A549 (cell line): ENCODE data around the gene ANO6. TPM values are rescaled to one million over a fixed set of nuclear protein-coding genes. Genes with fewer than 3 reads are reported as not detected.

Source experiments
- ATAC-seq, 2 experiments: fragments of 200-7000 bp in 1 of 2; fragments of >200 bp in 1 of 2; cut with Nextera tagmentation in 1 of 2; cut with Tn5 transposase in 1 of 2; 3 replicates each; pipeline versions ENCODE4 v1.8.0 to v1.9.1; 2018 to 2020; ENCODE audit warnings: mild to moderate bottlenecking in 1 of 2, moderate library complexity in 1 of 2
- CTCF ChIA-PET: fragments of 300-600 bp; sonication (Branson Sonifier 250); formaldehyde crosslinking; extraction: SDS; loops from one replicate; lab custom pipeline; 2021; ENCODE audit warnings: antibody characterized with exemption, inconsistent platforms; lab: Yijun Ruan, JAX
- POLR2A ChIA-PET: fragments of 350-600 bp; formaldehyde crosslinking; extraction: SDS; loops from one replicate; lab custom pipeline; 2021; ENCODE audit warnings: antibody characterized with exemption, inconsistent platforms; lab: Yijun Ruan, JAX
- DNase-seq, 2 experiments: peaks; one replicate each; pipeline versions ENCODE4 v3.0.0 to v3.0.0-alpha.2; 2011 to 2016; ENCODE audit warnings: low read depth in 1 of 2, low spot score in 1 of 2
- FAIRE-seq: peaks from 2 replicates; lab custom pipeline; 2011; peaks lifted over from hg19 to GRCh38; lab: Jason Lieb, UNC
- H3K27ac ChIP-seq, 2 experiments: fragments of >200 bp; sonication (Bioruptor Twin); formaldehyde crosslinking; 3 replicates each; pipeline ENCODE4 v1.5.1; 2016 to 2017
- H3K4me1 ChIP-seq: fragments of >200 bp; sonication (Bioruptor Twin); formaldehyde crosslinking; 3 replicates; pipeline ENCODE4 v1.6.1; 2016
- H3K4me2 ChIP-seq: fragments of >200 bp; sonication (Bioruptor Twin); formaldehyde crosslinking; 3 replicates; pipeline ENCODE4 v1.6.1; 2016
- H3K4me3 ChIP-seq: fragments of >200 bp; sonication (Bioruptor Twin); formaldehyde crosslinking; 3 replicates; pipeline ENCODE4 v1.5.1; 2016
- H3K9me3 ChIP-seq: fragments of >200 bp; sonication (Bioruptor Twin); formaldehyde crosslinking; 3 replicates; pipeline ENCODE4 v1.6.1; 2016
- BHLHE40 ChIP-seq: IDR thresholded peaks from 2 replicates; pipeline ENCODE4 v1.6.1; 2012; ENCODE audit warnings: low read depth, low read length, inconsistent platforms
- CBX2 ChIP-seq: fragments of 200-600 bp; sonication (generic); IDR thresholded peaks from 2 replicates; pipeline ENCODE4 v1.6.1; 2016; ENCODE audit warnings: low read depth, mild to moderate bottlenecking, borderline replicate concordance
- CEBPB ChIP-seq, 2 experiments: fragments of >200 bp in 1 of 2; sonication (Bioruptor Twin) in 1 of 2; formaldehyde crosslinking in 1 of 2; IDR thresholded peaks; 2 replicates each; pipeline ENCODE4 v1.6.1; 2012 to 2016
- CHD4 ChIP-seq: fragments of 200-600 bp; sonication (generic); IDR thresholded peaks from 2 replicates; pipeline ENCODE4 v1.6.1; 2016; ENCODE audit warnings: antibody characterized with exemption, mild to moderate bottlenecking, borderline replicate concordance
- EHF ChIP-seq: fragments of 250-450 bp; sonication (Bioruptor Pico); IDR thresholded peaks from 2 replicates; pipeline ENCODE4 v1.5.0; 2020; ENCODE audit warnings: mild to moderate bottlenecking
- EHMT2 ChIP-seq: fragments of 200-600 bp; sonication (generic); IDR thresholded peaks from 2 replicates; pipeline ENCODE4 v1.6.1; 2016; ENCODE audit warnings: antibody characterized with exemption, low read depth, mild to moderate bottlenecking, moderate library complexity
- EP300 ChIP-seq, 2 experiments: fragments of >200 bp; sonication (Bioruptor Twin); formaldehyde crosslinking; IDR thresholded peaks; 2 replicates in 1 of 2; 3 replicates in 1 of 2; pipeline ENCODE4 v1.6.1; 2016 to 2017
- FOXS1 ChIP-seq: fragments of 250-450 bp; sonication (Bioruptor Pico); IDR thresholded peaks from 2 replicates; pipeline ENCODE4 v1.5.0; 2020; ENCODE audit warnings: mild to moderate bottlenecking, moderate library complexity
- HDAC2 ChIP-seq: fragments of 200-600 bp; sonication (generic); IDR thresholded peaks from 2 replicates; pipeline ENCODE4 v1.6.1; 2016
- HOXA7 ChIP-seq: fragments of 250-450 bp; sonication (Bioruptor Pico); IDR thresholded peaks from 2 replicates; pipeline ENCODE4 v1.5.0; 2020; ENCODE audit warnings: mild to moderate bottlenecking, moderate library complexity
- HOXB13 ChIP-seq: fragments of 250-450 bp; sonication (Bioruptor Pico); IDR thresholded peaks from 2 replicates; pipeline ENCODE4 v1.5.0; 2020; ENCODE audit warnings: low read depth, mild to moderate bottlenecking, moderate library complexity
- JUN ChIP-seq, 2 experiments: fragments of >200 bp; sonication (Bioruptor Twin); formaldehyde crosslinking; IDR thresholded peaks; 2 replicates in 1 of 2; 3 replicates in 1 of 2; pipeline ENCODE4 v1.6.1; 2016 to 2017
- JUNB ChIP-seq: fragments of >200 bp; sonication (Bioruptor Twin); formaldehyde crosslinking; IDR thresholded peaks from 2 replicates; pipeline ENCODE4 v1.6.1; 2016
- KDM1A ChIP-seq: fragments of 200-600 bp; sonication (generic); IDR thresholded peaks from 2 replicates; pipeline ENCODE4 v1.6.1; 2016; ENCODE audit warnings: low read depth, mild to moderate bottlenecking
- MAFK ChIP-seq: fragments of 450-650 bp; IDR thresholded peaks from 2 replicates; pipeline ENCODE4 v1.6.1; 2014; ENCODE audit not compliant: partially characterized antibody
- NFE2L2 ChIP-seq: fragments of 150-350 bp; conservative IDR thresholded peaks from 2 replicates; pipeline ENCODE4 v1.6.1; 2014; ENCODE audit warnings: low read length
- PHF8 ChIP-seq: fragments of 200-600 bp; sonication (generic); IDR thresholded peaks from 2 replicates; pipeline ENCODE4 v1.6.1; 2016; ENCODE audit warnings: low read depth, mild to moderate bottlenecking, antibody characterized with exemption, moderate library complexity, borderline replicate concordance
- POLR2AphosphoS2 ChIP-seq: conservative IDR thresholded peaks from 2 replicates; pipeline ENCODE4 v1.6.1; 2012; ENCODE audit warnings: low read length, improper control_type of control experiment, inconsistent platforms
- RCOR1 ChIP-seq: fragments of 150-350 bp; IDR thresholded peaks from 2 replicates; pipeline ENCODE4 v1.6.1; 2014; ENCODE audit warnings: antibody characterized with exemption, low read length, low read depth
- SREBF2 ChIP-seq: fragments of 450-650 bp; IDR thresholded peaks from 2 replicates; pipeline ENCODE4 v1.6.1; 2014; ENCODE audit warnings: mild to moderate bottlenecking, moderate library complexity
- TFCP2L1 ChIP-seq: fragments of 250-450 bp; sonication (Bioruptor Pico); IDR thresholded peaks from 2 replicates; pipeline ENCODE4 v1.5.0; 2021; ENCODE audit warnings: mild to moderate bottlenecking
- ZFP36 ChIP-seq: fragments of 450-650 bp; IDR thresholded peaks from 2 replicates; pipeline ENCODE4 v1.6.1; 2014; ENCODE audit warnings: borderline replicate concordance; ENCODE audit not compliant: partially characterized antibody
- ZSCAN20 ChIP-seq: fragments of 250-450 bp; sonication (Bioruptor Pico); IDR thresholded peaks from 2 replicates; pipeline ENCODE4 v1.8.0; 2022; ENCODE audit warnings: mild to moderate bottlenecking, moderate library complexity
- WGBS: methylation state at CpG from one replicate; pipeline ENCODE4 v1.1.6; 2017; ENCODE audit errors: missing lambda C conversion rate; 5-methylcytosine and 5-hydroxymethylcytosine counted together
- polyA plus RNA-seq, 4 experiments: library from polyadenylated mRNA; depleted of rRNA in 3 of 4; stranded (reverse); fragments of >200 nt; fragmentation: RNase III in 1 of 4; extraction: RNeasy Plus Mini Kit Qiagen cat#74134 plus additional on column Dnase treatment in 1 of 4; gene quantifications; 2 replicates in 3 of 4; 3 replicates in 1 of 4; pipeline ENCODE4 v1.2.3, GENCODE V29; 2011 to 2017
- TF ChIP-seq, protein P1 (sequence below): fragments of 200-600 bp; sonication (generic); IDR thresholded peaks from 2 replicates; pipeline ENCODE4 v1.6.1; 2016; ENCODE audit warnings: antibody characterized with exemption, mild to moderate bottlenecking, moderate library complexity
- TF ChIP-seq, protein P2 (sequence below): fragments of 450-650 bp; IDR thresholded peaks from 2 replicates; pipeline ENCODE4 v1.6.1; 2014; ENCODE audit warnings: antibody characterized with exemption
- TF ChIP-seq, protein P3 (sequence below): fragments of 250-450 bp; sonication (Bioruptor Pico); IDR thresholded peaks from 2 replicates; pipeline ENCODE4 v1.5.0; 2020; ENCODE audit warnings: low read depth, mild to moderate bottlenecking, moderate library complexity
- TF ChIP-seq, protein P4 (sequence below): fragments of >200 bp; sonication (Bioruptor Twin); formaldehyde crosslinking; IDR thresholded peaks from 3 replicates; pipeline ENCODE4 v1.5.1; 2016
- TF ChIP-seq, protein P5 (sequence below): IDR thresholded peaks from 2 replicates; pipeline ENCODE4 v1.6.1; 2012

ANO6 gene
- polyA plus RNA-seq, 2 of the 4 experiments (the other 2 are of a cell fraction), result 41.7 to 80.0 TPM

DNA sequence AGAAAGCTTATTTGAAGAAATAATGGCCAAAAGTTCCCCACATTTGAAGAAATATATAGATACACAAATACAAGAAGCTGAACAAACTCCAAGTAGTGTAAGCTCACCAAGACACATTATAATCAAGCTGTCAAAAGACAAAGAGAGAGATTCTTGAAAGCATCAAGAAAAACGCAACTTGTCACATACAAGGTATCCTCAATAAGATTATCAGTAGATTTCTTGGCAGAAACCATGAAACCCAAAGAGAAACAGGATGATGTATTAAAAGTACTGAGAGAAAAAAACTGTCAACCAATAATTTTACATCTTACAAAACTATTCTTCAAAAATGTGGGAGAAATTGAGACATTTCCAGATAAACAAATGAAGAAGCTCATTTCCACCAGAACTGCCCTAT lies 263.0 kb downstream of the ANO6 start:
- no peak overlapping the region for H3K27ac ChIP-seq
- DNase-seq, result no peak
- no peak overlapping the region for H3K4me2 ChIP-seq
- H3K4me3 ChIP-seq, result no peak overlapping the region
- no peak for TF ChIP-seq CHD4
- no peak for TF ChIP-seq CBX2
- TF ChIP-seq, protein P1, sequence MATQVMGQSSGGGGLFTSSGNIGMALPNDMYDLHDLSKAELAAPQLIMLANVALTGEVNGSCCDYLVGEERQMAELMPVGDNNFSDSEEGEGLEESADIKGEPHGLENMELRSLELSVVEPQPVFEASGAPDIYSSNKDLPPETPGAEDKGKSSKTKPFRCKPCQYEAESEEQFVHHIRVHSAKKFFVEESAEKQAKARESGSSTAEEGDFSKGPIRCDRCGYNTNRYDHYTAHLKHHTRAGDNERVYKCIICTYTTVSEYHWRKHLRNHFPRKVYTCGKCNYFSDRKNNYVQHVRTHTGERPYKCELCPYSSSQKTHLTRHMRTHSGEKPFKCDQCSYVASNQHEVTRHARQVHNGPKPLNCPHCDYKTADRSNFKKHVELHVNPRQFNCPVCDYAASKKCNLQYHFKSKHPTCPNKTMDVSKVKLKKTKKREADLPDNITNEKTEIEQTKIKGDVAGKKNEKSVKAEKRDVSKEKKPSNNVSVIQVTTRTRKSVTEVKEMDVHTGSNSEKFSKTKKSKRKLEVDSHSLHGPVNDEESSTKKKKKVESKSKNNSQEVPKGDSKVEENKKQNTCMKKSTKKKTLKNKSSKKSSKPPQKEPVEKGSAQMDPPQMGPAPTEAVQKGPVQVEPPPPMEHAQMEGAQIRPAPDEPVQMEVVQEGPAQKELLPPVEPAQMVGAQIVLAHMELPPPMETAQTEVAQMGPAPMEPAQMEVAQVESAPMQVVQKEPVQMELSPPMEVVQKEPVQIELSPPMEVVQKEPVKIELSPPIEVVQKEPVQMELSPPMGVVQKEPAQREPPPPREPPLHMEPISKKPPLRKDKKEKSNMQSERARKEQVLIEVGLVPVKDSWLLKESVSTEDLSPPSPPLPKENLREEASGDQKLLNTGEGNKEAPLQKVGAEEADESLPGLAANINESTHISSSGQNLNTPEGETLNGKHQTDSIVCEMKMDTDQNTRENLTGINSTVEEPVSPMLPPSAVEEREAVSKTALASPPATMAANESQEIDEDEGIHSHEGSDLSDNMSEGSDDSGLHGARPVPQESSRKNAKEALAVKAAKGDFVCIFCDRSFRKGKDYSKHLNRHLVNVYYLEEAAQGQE, result no peak
- no peak for TF ChIP-seq EP300 (IDR thresholded peaks at IDR 0.05)
- TF ChIP-seq, protein P2, sequence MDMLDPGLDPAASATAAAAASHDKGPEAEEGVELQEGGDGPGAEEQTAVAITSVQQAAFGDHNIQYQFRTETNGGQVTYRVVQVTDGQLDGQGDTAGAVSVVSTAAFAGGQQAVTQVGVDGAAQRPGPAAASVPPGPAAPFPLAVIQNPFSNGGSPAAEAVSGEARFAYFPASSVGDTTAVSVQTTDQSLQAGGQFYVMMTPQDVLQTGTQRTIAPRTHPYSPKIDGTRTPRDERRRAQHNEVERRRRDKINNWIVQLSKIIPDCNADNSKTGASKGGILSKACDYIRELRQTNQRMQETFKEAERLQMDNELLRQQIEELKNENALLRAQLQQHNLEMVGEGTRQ, result no peak
- TF ChIP-seq HOXB13, result no peak
- no peak for TF ChIP-seq CEBPB (IDR thresholded peaks at IDR 0.05)
- no peak for TF ChIP-seq POLR2AphosphoS2
- TF ChIP-seq FOXS1 (CRISPR knock-in tag), result no peak
- TF ChIP-seq HOXA7 (CRISPR knock-in tag), result no peak
- TF ChIP-seq SREBF2, result no peak
- no peak for TF ChIP-seq HDAC2
- TF ChIP-seq TFCP2L1 (CRISPR knock-in tag), result no peak
- TF ChIP-seq MAFK, result no peak
- no peak for TF ChIP-seq EHMT2
- no peak for TF ChIP-seq BHLHE40
- TF ChIP-seq EHF (CRISPR knock-in tag), result no peak
- TF ChIP-seq RCOR1, result no peak
- TF ChIP-seq, all 56 proteins: peak for 0
- FAIRE-seq, result no peak
- H3K4me1 ChIP-seq, result no peaks in the 10 kb centered on the region
- POLR2A ChIA-PET, result no interaction called here
- WGBS, result 26% methylated on average over 1 of the region's 1 CpG
- CTCF ChIA-PET, result no interaction called here
- H3K9me3 ChIP-seq, result peaks cover 2% of the 10 kb centered on the region; the same call in 1 of the 3 replicates
- ATAC-seq, result no peak

DNA sequence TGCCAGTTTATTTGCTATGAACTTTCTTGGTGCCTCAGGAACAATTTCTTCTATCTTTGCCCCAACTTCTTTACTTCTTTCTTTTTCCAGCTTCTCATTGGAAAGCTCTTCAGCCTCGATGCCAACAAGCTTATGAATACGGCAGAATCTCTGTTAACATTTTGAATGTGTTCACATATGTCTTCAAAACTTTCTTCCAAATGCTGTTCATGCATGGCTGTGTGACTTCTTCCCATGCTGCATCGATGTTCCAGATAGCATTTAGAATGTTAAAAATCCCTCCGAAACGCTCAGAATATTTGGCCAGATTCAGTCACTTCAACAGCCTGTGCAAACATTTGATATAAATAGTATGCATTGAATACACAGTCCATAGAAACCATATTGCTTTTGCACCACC lies 265.9 kb downstream of the ANO6 start:
- WGBS, result 3% methylated on average over 5 of the region's 5 CpGs
- ChIA-PET CTCF (no interaction called here), POLR2A (no interaction called here)
- Histone ChIP-seq H3K4me3 (no peak overlapping the region), H3K9me3 (peaks cover 2% of the 10 kb centered on the region; the same call in 1 of the 3 replicates), H3K4me1 (no peaks in the 10 kb centered on the region), H3K4me2 (no peak overlapping the region), H3K27ac (no peak overlapping the region)
- FAIRE-seq (no peak), ATAC-seq (no peak), DNase-seq (no peak)
- TF ChIP-seq NFE2L2 (no peak), KDM1A (no peak), MAFK (no peak), ZFP36 (no peak), JUNB (no peak), ZSCAN20 (no peak), JUN (IDR thresholded peaks at IDR 0.05) (no peak), PHF8 (no peak)
- TF ChIP-seq, protein P3, sequence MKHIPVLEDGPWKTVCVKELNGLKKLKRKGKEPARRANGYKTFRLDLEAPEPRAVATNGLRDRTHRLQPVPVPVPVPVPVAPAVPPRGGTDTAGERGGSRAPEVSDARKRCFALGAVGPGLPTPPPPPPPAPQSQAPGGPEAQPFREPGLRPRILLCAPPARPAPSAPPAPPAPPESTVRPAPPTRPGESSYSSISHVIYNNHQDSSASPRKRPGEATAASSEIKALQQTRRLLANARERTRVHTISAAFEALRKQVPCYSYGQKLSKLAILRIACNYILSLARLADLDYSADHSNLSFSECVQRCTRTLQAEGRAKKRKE (CRISPR knock-in tag), result no peak
- TF ChIP-seq, protein P4, sequence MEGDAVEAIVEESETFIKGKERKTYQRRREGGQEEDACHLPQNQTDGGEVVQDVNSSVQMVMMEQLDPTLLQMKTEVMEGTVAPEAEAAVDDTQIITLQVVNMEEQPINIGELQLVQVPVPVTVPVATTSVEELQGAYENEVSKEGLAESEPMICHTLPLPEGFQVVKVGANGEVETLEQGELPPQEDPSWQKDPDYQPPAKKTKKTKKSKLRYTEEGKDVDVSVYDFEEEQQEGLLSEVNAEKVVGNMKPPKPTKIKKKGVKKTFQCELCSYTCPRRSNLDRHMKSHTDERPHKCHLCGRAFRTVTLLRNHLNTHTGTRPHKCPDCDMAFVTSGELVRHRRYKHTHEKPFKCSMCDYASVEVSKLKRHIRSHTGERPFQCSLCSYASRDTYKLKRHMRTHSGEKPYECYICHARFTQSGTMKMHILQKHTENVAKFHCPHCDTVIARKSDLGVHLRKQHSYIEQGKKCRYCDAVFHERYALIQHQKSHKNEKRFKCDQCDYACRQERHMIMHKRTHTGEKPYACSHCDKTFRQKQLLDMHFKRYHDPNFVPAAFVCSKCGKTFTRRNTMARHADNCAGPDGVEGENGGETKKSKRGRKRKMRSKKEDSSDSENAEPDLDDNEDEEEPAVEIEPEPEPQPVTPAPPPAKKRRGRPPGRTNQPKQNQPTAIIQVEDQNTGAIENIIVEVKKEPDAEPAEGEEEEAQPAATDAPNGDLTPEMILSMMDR, result no peak
- TF ChIP-seq, protein P1, result no peak
- TF ChIP-seq, protein P5, sequence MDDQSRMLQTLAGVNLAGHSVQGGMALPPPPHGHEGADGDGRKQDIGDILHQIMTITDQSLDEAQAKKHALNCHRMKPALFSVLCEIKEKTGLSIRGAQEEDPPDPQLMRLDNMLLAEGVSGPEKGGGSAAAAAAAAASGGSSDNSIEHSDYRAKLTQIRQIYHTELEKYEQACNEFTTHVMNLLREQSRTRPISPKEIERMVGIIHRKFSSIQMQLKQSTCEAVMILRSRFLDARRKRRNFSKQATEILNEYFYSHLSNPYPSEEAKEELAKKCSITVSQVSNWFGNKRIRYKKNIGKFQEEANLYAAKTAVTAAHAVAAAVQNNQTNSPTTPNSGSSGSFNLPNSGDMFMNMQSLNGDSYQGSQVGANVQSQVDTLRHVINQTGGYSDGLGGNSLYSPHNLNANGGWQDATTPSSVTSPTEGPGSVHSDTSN, result no peak
